Measurements from ENCODE around the gene TRPM3.

TRPM3 gene

DNA sequence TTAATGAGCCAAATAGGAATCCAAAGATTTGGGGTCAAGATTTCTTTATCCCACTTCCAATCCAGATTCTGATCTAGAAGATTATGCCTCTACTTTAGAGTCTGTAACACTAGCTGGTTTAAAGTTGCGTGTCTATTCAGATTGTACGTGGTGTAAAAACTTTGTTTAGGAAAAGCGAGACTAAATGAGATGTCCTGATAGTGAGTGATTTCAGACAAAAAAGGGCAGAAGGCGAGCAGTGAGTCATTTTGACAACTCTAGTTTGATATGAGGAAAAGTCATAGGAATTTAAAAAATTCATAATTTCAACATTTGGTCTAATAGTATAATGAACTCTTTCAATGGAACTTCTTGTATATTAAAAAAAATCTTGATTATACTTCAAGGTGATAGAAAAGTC lies 587.4 kb downstream of the TRPM3 start:
- TF ChIP-seq, protein P1, sequence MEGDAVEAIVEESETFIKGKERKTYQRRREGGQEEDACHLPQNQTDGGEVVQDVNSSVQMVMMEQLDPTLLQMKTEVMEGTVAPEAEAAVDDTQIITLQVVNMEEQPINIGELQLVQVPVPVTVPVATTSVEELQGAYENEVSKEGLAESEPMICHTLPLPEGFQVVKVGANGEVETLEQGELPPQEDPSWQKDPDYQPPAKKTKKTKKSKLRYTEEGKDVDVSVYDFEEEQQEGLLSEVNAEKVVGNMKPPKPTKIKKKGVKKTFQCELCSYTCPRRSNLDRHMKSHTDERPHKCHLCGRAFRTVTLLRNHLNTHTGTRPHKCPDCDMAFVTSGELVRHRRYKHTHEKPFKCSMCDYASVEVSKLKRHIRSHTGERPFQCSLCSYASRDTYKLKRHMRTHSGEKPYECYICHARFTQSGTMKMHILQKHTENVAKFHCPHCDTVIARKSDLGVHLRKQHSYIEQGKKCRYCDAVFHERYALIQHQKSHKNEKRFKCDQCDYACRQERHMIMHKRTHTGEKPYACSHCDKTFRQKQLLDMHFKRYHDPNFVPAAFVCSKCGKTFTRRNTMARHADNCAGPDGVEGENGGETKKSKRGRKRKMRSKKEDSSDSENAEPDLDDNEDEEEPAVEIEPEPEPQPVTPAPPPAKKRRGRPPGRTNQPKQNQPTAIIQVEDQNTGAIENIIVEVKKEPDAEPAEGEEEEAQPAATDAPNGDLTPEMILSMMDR (IDR thresholded peaks at IDR 0.05), result no peak

- TF ChIP-seq, protein P1 (IDR thresholded peaks at IDR 0.05), result no peak
These were observed 587.9 kb downstream of the TRPM3 start for GRCh38 chr9:70533492-70533891.

DNA sequence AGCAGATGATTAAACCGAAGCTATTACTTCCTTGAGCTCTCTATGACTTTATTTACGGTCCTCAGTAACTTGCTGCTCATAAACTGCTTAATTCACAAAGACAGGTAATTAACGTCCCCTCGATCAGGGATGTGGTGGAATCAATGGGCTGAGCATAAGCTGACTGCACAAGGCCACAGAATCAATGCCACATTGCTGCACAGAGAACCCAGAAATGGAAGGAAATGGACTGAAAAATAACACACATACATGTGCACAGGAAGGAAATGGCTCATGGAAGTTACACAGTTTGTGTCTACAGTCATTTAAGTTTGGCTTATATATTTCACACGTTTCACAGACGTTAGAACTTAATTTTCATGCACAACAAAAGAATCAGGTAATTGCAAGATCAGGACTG lies 588.7 kb downstream of the TRPM3 start:
- TF ChIP-seq, protein P1 (IDR thresholded peaks at IDR 0.05), result no peak

DNA sequence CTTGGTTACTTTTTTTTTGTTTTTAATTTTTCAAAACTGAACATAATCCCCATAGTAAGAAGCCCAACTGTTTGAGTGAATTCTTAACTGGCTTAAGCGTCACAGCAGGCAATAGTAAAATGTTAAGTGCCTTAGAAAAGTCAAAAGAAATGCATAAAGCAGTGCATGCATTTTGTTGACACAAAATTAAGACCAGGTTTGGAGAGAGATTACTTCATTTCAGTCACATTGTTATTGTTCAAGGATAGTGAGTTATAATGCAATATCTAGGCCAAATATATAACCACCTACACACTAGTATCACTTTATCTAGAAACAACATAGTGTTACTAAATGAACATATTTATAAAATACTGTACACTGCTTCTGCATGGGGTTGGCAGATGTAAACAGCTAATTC lies 590.1 kb downstream of the TRPM3 start:
- TF ChIP-seq, protein P1 (IDR thresholded peaks at IDR 0.05), result no peak

GRCh38 chr9:70530716-70531115 lies 590.7 kb downstream of the TRPM3 start:
- TF ChIP-seq, protein P1 (IDR thresholded peaks at IDR 0.05), result no peak

DNA sequence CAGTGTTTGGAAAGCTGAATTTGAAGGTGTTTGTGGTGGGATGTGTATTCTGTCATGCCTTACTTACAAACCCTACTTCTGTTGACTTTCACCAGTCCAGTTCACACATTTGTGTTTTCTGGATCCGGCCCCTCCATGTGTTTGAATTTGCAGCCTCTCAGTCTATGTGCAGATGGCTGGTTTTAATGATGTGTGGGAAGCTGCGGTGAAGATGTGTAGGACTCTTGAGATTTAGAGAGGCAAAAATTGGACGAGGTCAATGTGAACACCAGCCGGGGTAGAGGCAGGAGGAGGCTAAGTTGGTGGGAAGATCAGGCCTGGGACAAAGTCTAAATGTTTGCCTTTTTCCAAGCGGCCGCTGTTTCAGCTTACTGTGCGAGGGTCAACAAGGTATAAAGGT lies 591.6 kb downstream of the TRPM3 start:
- TF ChIP-seq, protein P1 (IDR thresholded peaks at IDR 0.05), result no peak

DNA sequence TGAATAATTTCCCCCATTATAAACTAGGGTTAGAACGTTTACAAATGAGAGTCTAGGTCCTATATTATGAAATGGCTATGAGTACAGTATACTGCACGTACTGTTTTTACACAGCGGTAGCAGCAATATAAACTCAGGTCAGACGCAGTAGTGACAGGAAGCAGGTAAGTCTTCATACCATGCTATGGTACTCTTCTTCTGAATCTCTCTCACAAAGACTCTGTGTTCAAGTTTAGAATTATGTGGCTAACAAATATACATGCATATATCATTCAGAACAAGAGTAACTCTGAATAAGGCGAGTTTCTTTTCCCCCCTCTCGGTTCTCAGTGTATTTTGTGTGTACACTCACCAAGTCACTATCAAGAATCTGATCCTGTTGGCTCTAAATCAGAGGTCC lies 592.0 kb downstream of the TRPM3 start:
- TF ChIP-seq, protein P1 (IDR thresholded peaks at IDR 0.05), result no peak

- TF ChIP-seq, protein P1 (IDR thresholded peaks at IDR 0.05), result no peak
These were observed 594.5 kb downstream of the TRPM3 start for GRCh38 chr9:70526902-70527301.

All from LNCAP (cell line).